Heart right ventricle (tissue), 16 donors: ENCODE measurements around the gene WFDC5. TPM values are rescaled to one million over a fixed set of nuclear protein-coding genes. Genes with fewer than 3 reads are reported as not detected.

ENCODE experiments used
- ATAC-seq, 8 donors: fragments of 200-7000 bp; cut with Tn5 transposase; one replicate each; pipeline ENCODE4 v1.9.1; 2020; ENCODE audit warnings: mild to moderate bottlenecking in 8 of 8, moderate library complexity in 8 of 8, moderate number of reproducible peaks in 1 of 8
- DNase-seq, 2 donors: peaks; one replicate each; pipeline ENCODE4 v3.0.0-alpha.2; 2020
- H3K27ac ChIP-seq, 10 donors: fragments of 200-600 bp; sonication (generic) in 2 of 10; one replicate each; pipeline versions ENCODE4 v1.5.0 to v1.8.0; 2020 to 2022; ENCODE audit warnings: mild to moderate bottlenecking in 3 of 10
- H3K27me3 ChIP-seq, 7 donors: fragments of 200-600 bp; one replicate each; pipeline ENCODE4 v1.8.0; 2021 to 2022; ENCODE audit warnings: mild to moderate bottlenecking in 2 of 7
- H3K36me3 ChIP-seq, 9 donors: fragments of 200-600 bp; sonication (generic) in 1 of 9; one replicate each; pipeline versions ENCODE4 v1.5.0 to v1.8.0; 2020 to 2022; ENCODE audit warnings: mild to moderate bottlenecking in 2 of 9
- H3K4me1 ChIP-seq, 9 donors: fragments of 200-600 bp; sonication (generic) in 1 of 9; one replicate each; pipeline versions ENCODE4 v1.5.0 to v1.8.0; 2020 to 2022; ENCODE audit warnings: mild to moderate bottlenecking in 4 of 9
- H3K4me3 ChIP-seq, 10 donors: fragments of 200-600 bp; sonication (generic) in 2 of 10; one replicate each; pipeline versions ENCODE4 v1.5.0 to v1.8.0; 2020 to 2022; ENCODE audit warnings: mild to moderate bottlenecking in 7 of 10, moderate library complexity in 2 of 10
- H3K9me3 ChIP-seq, 11 donors: fragments of 200-600 bp in 10 of 11; sonication (generic) in 2 of 11; one replicate each; pipeline versions ENCODE4 v1.5.0 to v1.8.0; 2013 to 2022; ENCODE audit warnings: mild to moderate bottlenecking in 2 of 11, control low read depth in 1 of 11, moderate library complexity in 1 of 11
- CTCF ChIP-seq, 9 donors: fragments of 200-600 bp; sonication (generic) in 2 of 9; IDR thresholded peaks; one replicate each; pipeline versions ENCODE4 v1.5.0 to v1.8.0; 2021 to 2022; ENCODE audit warnings: antibody characterized with exemption in 9 of 9, mild to moderate bottlenecking in 5 of 9, moderate library complexity in 1 of 9
- WGBS, 2 donors: extraction: QIAGEN DNeasy Blood & Tissue Kit; methylation state at CpG; one replicate each; pipeline ENCODE4 v1.1.7; 2013; ENCODE audit warnings: inconsistent platforms in 1 of 2; 5-methylcytosine and 5-hydroxymethylcytosine counted together
- intact Hi-C, 10 donors: fragments of 100-400 bp; cut with DNase I; formaldehyde crosslinking; loops; one replicate each; pipeline versions ENCODE4 v1.11.1 to v1.14.2; 2022
- polyA plus RNA-seq, 2 donors: library from polyadenylated mRNA; stranded (reverse); fragments of 200-250 nt; gene quantifications; one replicate each; pipeline ENCODE4 v1.2.3, GENCODE V29; 2013
- total RNA-seq, 10 donors: library from RNA; stranded (reverse); fragmentation: NEBNext Ultra II Directional in 3 of 10; extraction: Animal tissue kit (Norgen Biotek cat#: 25700) in 3 of 10; gene quantifications; one replicate each; pipeline versions ENCODE4 v1.2.1 to v1.2.4, GENCODE V29; 2021 to 2023
- donor health status: Arrhythmogenic right ventricular cardiomyopathy.
- donor health status: ischemic (EF 13 %, LVEDD 7.1; RV severe dilation, severe dysfunction).
- donor health status: healthy with polysubstance abuse.
- donor health status: DM: no; HTN: yes; CAD: no.
- donor health status: DM: no; HTN: no; CAD: no.
- donor health status: ischemic (EF 25% LVEDD 6.9; RV normal size, moderate dysfunction).
- donor health status: ischemic (EF 25% LVEDD 5.7; RV mildly dilated, moderate dysfunction).
- donor health status: healthy.
- donor health status: DM: yes; HTN: yes; CAD: no.
- donor health status: Ischemic cardiomyopathy.
- donor health status: ischemic (EF 35%, LVEDD 5.7; RV mildly dilated, moderate dysfunction).
- donor health status: nonischemic (EF 11% LVEDD 7.7; RV severe dilation, severe dysfunction).
- donor health status: DM: yes; HTN: yes; CAD: no.
- donor health status: PGD.
- donor health status: ischemic (EF 29% LVEDD 5.4; RV normal size, mild dysfunction).
- donor health status: nonischemic (EF 23%, LVEDD 6.1; RV moderate dilation, normal function).

WFDC5 gene
- total and polyA plus RNA-seq, 12 donors: not detected

DNA sequence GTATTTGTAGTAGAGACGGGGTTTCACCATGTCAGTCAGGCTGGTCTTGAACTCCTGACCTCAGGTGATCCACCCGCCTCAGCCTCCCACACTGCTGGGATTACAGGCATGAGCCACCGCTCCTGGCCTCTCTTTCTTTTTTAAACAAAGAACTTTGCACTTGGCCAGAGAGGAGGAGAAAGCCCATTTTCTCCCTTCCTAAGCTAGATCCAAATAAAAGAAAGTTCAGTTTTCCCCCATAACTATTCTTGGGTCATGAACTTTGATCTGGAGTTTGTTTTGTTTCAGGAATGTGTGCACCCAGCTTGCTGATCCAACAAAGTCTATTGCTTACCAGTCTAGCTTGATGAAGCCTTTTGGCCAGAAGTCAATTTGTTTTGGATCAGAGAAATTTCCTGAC lies 37.4 kb downstream of the WFDC5 start:
- intact Hi-C loops: no loop called here
- 83 to 96% methylated on average over 3 of the region's 3 CpGs for WGBS, 2 donors
- peaks cover 0 to 98% (median 28%) of the 10 kb centered on the region in 9 donors for H3K36me3 ChIP-seq

DNA sequence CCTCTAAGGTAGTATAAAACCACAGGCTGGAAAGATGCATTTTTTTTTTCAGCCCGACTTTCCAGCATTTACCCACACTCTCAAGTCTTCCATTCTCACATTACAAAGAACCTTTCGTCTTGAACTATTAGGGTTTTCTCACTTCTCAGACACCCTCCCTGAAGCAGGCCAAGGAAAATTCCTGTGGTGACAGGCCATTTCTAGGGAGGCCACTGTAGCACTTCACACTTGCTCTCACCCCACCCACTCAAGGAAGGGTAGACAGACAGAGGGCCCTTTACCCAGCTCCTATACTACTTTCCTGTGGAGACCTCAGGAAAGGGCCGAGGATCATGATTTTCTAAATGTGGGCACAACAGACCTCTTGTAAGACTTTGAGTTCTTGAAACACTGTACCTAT lies 41.8 kb downstream of the WFDC5 start:
- DNase-seq (no peak), ATAC-seq (no peak)
- Histone ChIP-seq H3K27ac (no peak overlapping the region), H3K36me3 (peaks cover 0 to 66% (median 21%) of the 10 kb centered on the region in 9 donors), H3K4me3 (no peak overlapping the region), H3K27me3 (no peaks in the 10 kb centered on the region), H3K4me1 (no peaks in the 10 kb centered on the region), H3K9me3 (no peaks in the 10 kb centered on the region)
- WGBS, 2 donors: 86 to 93% methylated on average over 3 of the region's 3 CpGs
- intact Hi-C loops: no loop called here
- no peak for TF ChIP-seq CTCF (IDR thresholded peaks at IDR 0.05)

More for the DNA sequence above, 37.4 kb downstream of the WFDC5 start:
- no peak for TF ChIP-seq CTCF (IDR thresholded peaks at IDR 0.05)
- ATAC-seq (no peak), DNase-seq (no peak)
- no peak overlapping the region for H3K27ac ChIP-seq
- no peaks in the 10 kb centered on the region for H3K27me3 ChIP-seq
- H3K4me1 ChIP-seq: no peaks in the 10 kb centered on the region
- H3K9me3 ChIP-seq: peaks cover 0 to 12% (median 6%) of the 10 kb centered on the region in 11 donors
- H3K4me3 ChIP-seq: no peak overlapping the region

GRCh38 chr20:45072066-45072465 lies 42.9 kb downstream of the WFDC5 start:
- Histone ChIP-seq H3K36me3 (peaks cover 0 to 66% (median 21%) of the 10 kb centered on the region in 9 donors), H3K27me3 (no peaks in the 10 kb centered on the region), H3K27ac (no peak overlapping the region), H3K9me3 (no peaks in the 10 kb centered on the region), H3K4me1 (peaks cover 0 to 5% (median 0%) of the 10 kb centered on the region in 9 donors), H3K4me3 (no peak overlapping the region)
- DNase-seq (no peak), ATAC-seq (no peak)
- intact Hi-C loops: no loop called here
- WGBS, 2 donors: 96 to 100% methylated on average over 1 of the region's 1 CpG
- no peak for TF ChIP-seq CTCF (IDR thresholded peaks at IDR 0.05)

GRCh38 chr20:45070932-45071632 lies 43.9 kb downstream of the WFDC5 start:
- Histone ChIP-seq H3K9me3 (no peaks in the 10 kb centered on the region), H3K4me3 (no peak overlapping the region), H3K27ac (no peak overlapping the region), H3K36me3 (peaks cover 0 to 60% (median 14%) of the 10 kb centered on the region in 9 donors), H3K27me3 (no peaks in the 10 kb centered on the region), H3K4me1 (peaks cover 0 to 5% (median 0%) of the 10 kb centered on the region in 9 donors)
- intact Hi-C loops: no loop called here
- DNase-seq (no peak), ATAC-seq (no peak)
- no peak for TF ChIP-seq CTCF (IDR thresholded peaks at IDR 0.05)
- WGBS, 2 donors: 94 to 98% methylated on average over 6 of the region's 6 CpGs
